IMR-90 (cell line): ENCODE measurements around the gene CHAC1. TPM values are rescaled to one million over a fixed set of nuclear protein-coding genes. Genes with fewer than 3 reads are reported as not detected.

ENCODE experiments used
- ATAC-seq: fragments of 200-7000 bp; cut with Tn5 transposase; 2 replicates; pipeline ENCODE4 v1.9.1; 2020; ENCODE audit warnings: low read depth, mild to moderate bottlenecking, moderate library complexity
- BruUV-seq: library from RNA; stranded (reverse); fragments of 400-500 nt; replicated peaks from 2 replicates; lab custom pipeline; 2021; lab: Mats Ljungman, UMichigan
- CTCF ChIA-PET: fragments of 300-600 bp; formaldehyde crosslinking; extraction: SDS; loops from one replicate; lab custom pipeline; 2021; ENCODE audit warnings: antibody characterized with exemption; lab: Yijun Ruan, JAX
- POLR2A ChIA-PET: fragments of 300-600 bp; sonication (Branson Sonifier 250); formaldehyde crosslinking; loops from one replicate; lab custom pipeline; 2022; ENCODE audit warnings: antibody characterized with exemption; ENCODE audit not compliant: unreplicated experiment; lab: Charles Lee
- DNase-seq: peaks from one replicate; pipeline ENCODE4 v3.0.0; 2013
- H2AFZ ChIP-seq: replicated peaks from 2 replicates; pipeline ENCODE3; 2013; ENCODE audit warnings: low read length, mild to moderate bottlenecking; ENCODE audit not compliant: poor library complexity
- H2AK5ac ChIP-seq: 2 replicates; pipeline ENCODE4 v1.6.1; 2013; ENCODE audit warnings: low read depth, low read length, inconsistent platforms
- H2AK9ac ChIP-seq: replicated peaks from 2 replicates; pipeline ENCODE3; 2013; ENCODE audit warnings: mild to moderate bottlenecking, low read depth, low read length, moderate library complexity; ENCODE audit not compliant: poor library complexity
- H2BK120ac ChIP-seq: 2 replicates; pipeline ENCODE4 v1.6.1; 2013; ENCODE audit warnings: low read depth, low read length, inconsistent platforms
- H2BK15ac ChIP-seq: 3 replicates; pipeline ENCODE4 v1.6.1; 2013; ENCODE audit warnings: low read depth, low read length, inconsistent platforms
- H2BK20ac ChIP-seq: 2 replicates; pipeline ENCODE4 v1.6.1; 2013; ENCODE audit warnings: low read depth, mild to moderate bottlenecking, inconsistent platforms, low read length, moderate library complexity
- H2BK5ac ChIP-seq: 2 replicates; pipeline ENCODE4 v1.6.1; 2013; ENCODE audit warnings: mild to moderate bottlenecking, low read depth, low read length, inconsistent platforms; ENCODE audit not compliant: poor library complexity, severe bottlenecking
- H3K14ac ChIP-seq: replicated peaks from 2 replicates; pipeline ENCODE4 v1.6.1; 2013; ENCODE audit warnings: low read depth, low read length, inconsistent platforms
- H3K18ac ChIP-seq: 2 replicates; pipeline ENCODE4 v1.6.1; 2013; ENCODE audit warnings: low read depth, low read length, control low read depth
- H3K23ac ChIP-seq: 2 replicates; pipeline ENCODE4 v1.6.1; 2013; ENCODE audit warnings: low read depth, low read length, inconsistent platforms
- H3K27ac ChIP-seq: 2 replicates; pipeline ENCODE4 v1.5.1; 2013; ENCODE audit warnings: mild to moderate bottlenecking, control low read depth, low read length; ENCODE audit not compliant: insufficient read depth
- H3K27me3 ChIP-seq: 2 replicates; pipeline ENCODE4 v1.6.1; 2013; ENCODE audit warnings: low read length; ENCODE audit not compliant: control insufficient read depth, insufficient read depth
- H3K36me3 ChIP-seq: 2 replicates; pipeline ENCODE4 v1.6.1; 2013; ENCODE audit warnings: low read length, mixed read lengths; ENCODE audit not compliant: control insufficient read depth, insufficient read depth
- H3K4ac ChIP-seq: 2 replicates; pipeline ENCODE4 v1.6.1; 2013; ENCODE audit warnings: low read depth, low read length, inconsistent platforms
- H3K4me1 ChIP-seq: 2 replicates; pipeline ENCODE4 v1.6.1; 2013; ENCODE audit warnings: low read length, mixed read lengths; ENCODE audit not compliant: control insufficient read depth, insufficient read depth
- H3K4me2 ChIP-seq: 2 replicates; pipeline ENCODE4 v1.6.1; 2013; ENCODE audit warnings: low read depth, mild to moderate bottlenecking, control low read depth, low read length, moderate library complexity
- H3K4me3 ChIP-seq: 2 replicates; pipeline ENCODE4 v1.5.1; 2013; ENCODE audit warnings: low read depth, mild to moderate bottlenecking, control low read depth, low read length, moderate library complexity; ENCODE audit not compliant: insufficient read depth
- H3K56ac ChIP-seq: 2 replicates; pipeline ENCODE4 v1.6.1; 2013; ENCODE audit warnings: low read length, inconsistent platforms; ENCODE audit not compliant: insufficient read depth; ENCODE audit errors: extremely low read depth
- H3K79me1 ChIP-seq, 2 experiments: 2 replicates each; pipeline ENCODE4 v1.6.1; 2013; ENCODE audit warnings: low read length in 2 of 2, inconsistent platforms in 1 of 2, low read depth in 1 of 2
- H3K9ac ChIP-seq: 2 replicates; pipeline ENCODE4 v1.6.1; 2013; ENCODE audit warnings: low read depth, low read length, control low read depth
- H3K9me1 ChIP-seq: 2 replicates; pipeline ENCODE4 v1.6.1; 2013; ENCODE audit warnings: low read length, inconsistent platforms; ENCODE audit not compliant: insufficient read depth
- H3K9me3 ChIP-seq: 2 replicates; pipeline ENCODE4 v1.6.1; 2013; ENCODE audit warnings: low read length; ENCODE audit not compliant: control insufficient read depth, insufficient read depth
- H4K20me1 ChIP-seq: 2 replicates; pipeline ENCODE4 v1.6.1; 2013; ENCODE audit warnings: low read length, inconsistent platforms; ENCODE audit not compliant: insufficient read depth
- H4K5ac ChIP-seq: 2 replicates; pipeline ENCODE4 v1.6.1; 2013; ENCODE audit warnings: mild to moderate bottlenecking, low read depth, low read length, control low read depth
- H4K8ac ChIP-seq, 2 experiments: 2 replicates each; pipeline ENCODE4 v1.6.1; 2013; ENCODE audit warnings: low read depth in 2 of 2, low read length in 2 of 2, control low read depth in 1 of 2, inconsistent platforms in 1 of 2
- H4K91ac ChIP-seq: 2 replicates; pipeline ENCODE4 v1.6.1; 2013; ENCODE audit warnings: low read depth, low read length, inconsistent platforms; ENCODE audit not compliant: insufficient read depth
- BHLHE40 ChIP-seq: fragments of 150-350 bp; IDR thresholded peaks from 2 replicates; pipeline ENCODE4 v1.6.1; 2016; ENCODE audit warnings: mild to moderate bottlenecking, low read depth, low read length
- CEBPB ChIP-seq: IDR thresholded peaks from 2 replicates; pipeline ENCODE4 v1.6.1; 2012; ENCODE audit warnings: low read depth, low read length, improper control_type of control experiment
- CHD1 ChIP-seq: IDR thresholded peaks from 2 replicates; pipeline ENCODE4 v1.6.1; 2012; ENCODE audit warnings: low read depth, low read length, improper control_type of control experiment
- ELK1 ChIP-seq: fragments of 150-350 bp; IDR thresholded peaks from 2 replicates; pipeline ENCODE4 v1.6.1; 2016; ENCODE audit warnings: low read depth, mild to moderate bottlenecking, low read length, moderate library complexity, borderline replicate concordance
- FOS ChIP-seq: fragments of 150-350 bp; IDR thresholded peaks from 2 replicates; pipeline ENCODE4 v1.6.1; 2016; ENCODE audit warnings: low read depth, low read length
- MAFK ChIP-seq: IDR thresholded peaks from 2 replicates; pipeline ENCODE4 v1.6.1; 2012; ENCODE audit warnings: low read depth, low read length, improper control_type of control experiment
- MAZ ChIP-seq: IDR thresholded peaks from 2 replicates; pipeline ENCODE4 v1.6.1; 2012; ENCODE audit warnings: low read depth, mild to moderate bottlenecking, low read length, improper control_type of control experiment, moderate library complexity, borderline replicate concordance
- MXI1 ChIP-seq: IDR thresholded peaks from 2 replicates; pipeline ENCODE4 v1.6.1; 2012; ENCODE audit warnings: low read depth, mild to moderate bottlenecking, low read length, moderate library complexity, borderline replicate concordance
- NFE2L2 ChIP-seq: fragments of 150-350 bp; IDR thresholded peaks from 2 replicates; pipeline ENCODE4 v1.6.1; 2016; ENCODE audit warnings: low read depth, mild to moderate bottlenecking, low read length
- POLR2A ChIP-seq: IDR thresholded peaks from 2 replicates; pipeline ENCODE4 v1.6.1; 2012; ENCODE audit warnings: mild to moderate bottlenecking, low read depth, low read length
- RAD21 ChIP-seq: IDR thresholded peaks from 2 replicates; pipeline ENCODE4 v1.6.1; 2012; ENCODE audit warnings: low read length, improper control_type of control experiment
- RFX5 ChIP-seq: IDR thresholded peaks from 2 replicates; pipeline ENCODE4 v1.8.0; 2012; ENCODE audit warnings: low read depth, mild to moderate bottlenecking, low read length, moderate library complexity
- SMC3 ChIP-seq: fragments of 150-350 bp; IDR thresholded peaks from 2 replicates; pipeline ENCODE4 v1.6.1; 2016; ENCODE audit warnings: low read depth, mild to moderate bottlenecking, antibody characterized with exemption, low read length, moderate library complexity
- WGBS, 2 experiments: methylation state at CpG; one replicate each; pipeline versions ENCODE4 v1.1.5 to v1.1.7; 2013; ENCODE audit warnings: missing lambda C conversion rate in 2 of 2; ENCODE audit not compliant: insufficient read length in 1 of 2; ENCODE audit errors: extremely low coverage in 2 of 2; 5-methylcytosine and 5-hydroxymethylcytosine counted together
- dilution Hi-C: fragments of 300-500 bp; cut with HindIII; formaldehyde crosslinking; loops from one replicate; pipeline ENCODE4 v1.14.3; 2018; ENCODE audit warnings: low sequenced_read_pairs; ENCODE audit not compliant: unreplicated experiment
- in situ Hi-C: fragments of 300-500 bp; cut with MboI; formaldehyde crosslinking; loops from 3 replicates; pipeline ENCODE4 v1.14.3; 2019; ENCODE audit warnings: low sequenced_read_pairs, inconsistent platforms, mixed read lengths
- intact Hi-C: fragments of 100-400 bp; cut with micrococcal nuclease; formaldehyde crosslinking; loops from 2 replicates; pipeline ENCODE4 v1.10.0; 2022
- polyA plus RNA-seq, 3 experiments: library from polyadenylated mRNA; depleted of rRNA; stranded (reverse); fragments of >200 nt; gene quantifications; 2 replicates each; pipeline ENCODE4 v1.2.3, GENCODE V29; 2012; ENCODE audit warnings: low replicate concordance in 1 of 3
- total RNA-seq: library from RNA; depleted of rRNA; stranded (reverse); fragments of >200 nt; gene quantifications from 2 replicates; pipeline ENCODE4 v1.2.3, GENCODE V29; 2012
- TF ChIP-seq, protein P1 (sequence below): fragments of 150-350 bp; IDR thresholded peaks from 2 replicates; pipeline ENCODE4 v1.6.1; 2017; ENCODE audit warnings: mild to moderate bottlenecking, antibody characterized with exemption, low read length, low read depth

The CHAC1 gene
- total and polyA plus RNA-seq, 2 of the 4 experiments (the other 2 are of a cell fraction) = 51.3 to 77.8 TPM

- H3K27me3 ChIP-seq = no peaks in the 10 kb centered on the region
- no TSS peak for BruUV-seq
- peak overlapping the region; percentile 96 for H3K27ac ChIP-seq
- H2AK9ac ChIP-seq = peak overlapping the region; percentile 53
- H2AFZ ChIP-seq = no peak overlapping the region
- peak overlapping the region; percentile 74; the same call in 1 of the 2 replicates for H4K5ac ChIP-seq
- H3K4ac ChIP-seq = peak overlapping the region; percentile 100
- H2BK20ac ChIP-seq = peak overlapping the region; percentile 97
- DNase-seq (no peak), ATAC-seq (no peak)
- H4K91ac ChIP-seq = peak overlapping the region; percentile 100
- ChIA-PET POLR2A (no interaction called here), CTCF (interaction anchor here (0.6 to 2.8 kb wide), 3 partner anchors 38 to 52 kb away, joined by 3 to 16 read pairs (median 3); no protein-coding TSS in a partner anchor)
- H2BK5ac ChIP-seq = peak overlapping the region; percentile 97
- peaks cover 28% of the 10 kb centered on the region for H3K9me1 ChIP-seq
- in situ Hi-C loops = no loop called here
- peak overlapping the region; percentile 99 for H3K14ac ChIP-seq
- H3K4me2 ChIP-seq = no peak overlapping the region
- no peaks in the 10 kb centered on the region; the same call in 1 of the 2 replicates for H4K20me1 ChIP-seq
- H3K9me3 ChIP-seq = no peaks in the 10 kb centered on the region
- peak overlapping the region; percentile 99 for H2BK120ac ChIP-seq
- intact Hi-C loops = no loop called here
- peaks cover 29% of the 10 kb centered on the region for H3K4me1 ChIP-seq
- peak overlapping the region; percentile 94 to 97 for H4K8ac ChIP-seq
- H3K56ac ChIP-seq = peak overlapping the region; percentile 96
- peak overlapping the region; percentile 99 for H2AK5ac ChIP-seq
- H3K4me3 ChIP-seq = no peak overlapping the region
- H3K79me1 ChIP-seq = peaks cover 29 to 82% of the 10 kb centered on the region in 2 experiments
- H2BK15ac ChIP-seq = peak overlapping the region; percentile 98
- H3K9ac ChIP-seq = peak overlapping the region; percentile 43; the same call in 1 of the 2 replicates
- peaks cover 51% of the 10 kb centered on the region for H3K36me3 ChIP-seq
- TF ChIP-seq POLR2A (no peak), MAZ (no peak), NFE2L2 (no peak), ELK1 (no peak), CEBPB (no peak), SMC3 (no peak), FOS (no peak), CHD1 (no peak), RAD21 (no peak), MXI1 (no peak), MAFK (no peak), RFX5 (no peak), BHLHE40 (no peak)
- TF ChIP-seq, protein P1, sequence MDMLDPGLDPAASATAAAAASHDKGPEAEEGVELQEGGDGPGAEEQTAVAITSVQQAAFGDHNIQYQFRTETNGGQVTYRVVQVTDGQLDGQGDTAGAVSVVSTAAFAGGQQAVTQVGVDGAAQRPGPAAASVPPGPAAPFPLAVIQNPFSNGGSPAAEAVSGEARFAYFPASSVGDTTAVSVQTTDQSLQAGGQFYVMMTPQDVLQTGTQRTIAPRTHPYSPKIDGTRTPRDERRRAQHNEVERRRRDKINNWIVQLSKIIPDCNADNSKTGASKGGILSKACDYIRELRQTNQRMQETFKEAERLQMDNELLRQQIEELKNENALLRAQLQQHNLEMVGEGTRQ = no peak
- no CpG with 5 or more reads among the region's 5 CpGs for WGBS, 2 experiments
- peak overlapping the region; percentile 98 for H3K18ac ChIP-seq
- dilution Hi-C loops = no loop called here
- peak overlapping the region; percentile 99 for H3K23ac ChIP-seq
Observed at GRCh38 chr15:40984406-40984805, 31.1 kb downstream of the CHAC1 start.
